DOHH2 (cell line): ENCODE data around the gene CDHR2.

Source experiments
- CTCF ChIP-seq: fragments of 200-600 bp; sonication (generic); IDR thresholded peaks from one replicate; pipeline ENCODE4 v1.5.1; 2014; ENCODE audit warnings: antibody characterized with exemption, mild to moderate bottlenecking, low read depth, low read length; ENCODE audit not compliant: poor library complexity, severe bottlenecking
- EZH2phosphoT487 ChIP-seq: fragments of 200-600 bp; sonication (generic); IDR thresholded peaks from 2 replicates; pipeline ENCODE4 v1.6.1; 2017; ENCODE audit warnings: borderline replicate concordance, mild to moderate bottlenecking, antibody characterized with exemption, low read length, moderate library complexity, mixed read lengths

- no peak for TF ChIP-seq CTCF
- no peak for TF ChIP-seq EZH2phosphoT487
Observed at GRCh38 chr5:176596069-176596644, 47.0 kb downstream of the CDHR2 start.
